C4-2B (cell line): ENCODE results near the gene CREG1.

Experiments
- ZFX ChIP-seq: fragments of 450-650 bp; IDR thresholded peaks from 2 replicates; pipeline ENCODE4 v1.6.1; 2017
- TF ChIP-seq, protein P1 (sequence below): fragments of 450-650 bp; conservative IDR thresholded peaks from 2 replicates; pipeline ENCODE4 v1.5.1; 2017; ENCODE audit warnings: mild to moderate bottlenecking

- TF ChIP-seq, protein P1, sequence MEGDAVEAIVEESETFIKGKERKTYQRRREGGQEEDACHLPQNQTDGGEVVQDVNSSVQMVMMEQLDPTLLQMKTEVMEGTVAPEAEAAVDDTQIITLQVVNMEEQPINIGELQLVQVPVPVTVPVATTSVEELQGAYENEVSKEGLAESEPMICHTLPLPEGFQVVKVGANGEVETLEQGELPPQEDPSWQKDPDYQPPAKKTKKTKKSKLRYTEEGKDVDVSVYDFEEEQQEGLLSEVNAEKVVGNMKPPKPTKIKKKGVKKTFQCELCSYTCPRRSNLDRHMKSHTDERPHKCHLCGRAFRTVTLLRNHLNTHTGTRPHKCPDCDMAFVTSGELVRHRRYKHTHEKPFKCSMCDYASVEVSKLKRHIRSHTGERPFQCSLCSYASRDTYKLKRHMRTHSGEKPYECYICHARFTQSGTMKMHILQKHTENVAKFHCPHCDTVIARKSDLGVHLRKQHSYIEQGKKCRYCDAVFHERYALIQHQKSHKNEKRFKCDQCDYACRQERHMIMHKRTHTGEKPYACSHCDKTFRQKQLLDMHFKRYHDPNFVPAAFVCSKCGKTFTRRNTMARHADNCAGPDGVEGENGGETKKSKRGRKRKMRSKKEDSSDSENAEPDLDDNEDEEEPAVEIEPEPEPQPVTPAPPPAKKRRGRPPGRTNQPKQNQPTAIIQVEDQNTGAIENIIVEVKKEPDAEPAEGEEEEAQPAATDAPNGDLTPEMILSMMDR, result no peak
- no peak for TF ChIP-seq ZFX
Measured at GRCh38 chr1:167532964-167533824, 20.4 kb downstream of the CREG1 start.
